Measurements from ENCODE around the gene STARD13.

The STARD13 gene

DNA sequence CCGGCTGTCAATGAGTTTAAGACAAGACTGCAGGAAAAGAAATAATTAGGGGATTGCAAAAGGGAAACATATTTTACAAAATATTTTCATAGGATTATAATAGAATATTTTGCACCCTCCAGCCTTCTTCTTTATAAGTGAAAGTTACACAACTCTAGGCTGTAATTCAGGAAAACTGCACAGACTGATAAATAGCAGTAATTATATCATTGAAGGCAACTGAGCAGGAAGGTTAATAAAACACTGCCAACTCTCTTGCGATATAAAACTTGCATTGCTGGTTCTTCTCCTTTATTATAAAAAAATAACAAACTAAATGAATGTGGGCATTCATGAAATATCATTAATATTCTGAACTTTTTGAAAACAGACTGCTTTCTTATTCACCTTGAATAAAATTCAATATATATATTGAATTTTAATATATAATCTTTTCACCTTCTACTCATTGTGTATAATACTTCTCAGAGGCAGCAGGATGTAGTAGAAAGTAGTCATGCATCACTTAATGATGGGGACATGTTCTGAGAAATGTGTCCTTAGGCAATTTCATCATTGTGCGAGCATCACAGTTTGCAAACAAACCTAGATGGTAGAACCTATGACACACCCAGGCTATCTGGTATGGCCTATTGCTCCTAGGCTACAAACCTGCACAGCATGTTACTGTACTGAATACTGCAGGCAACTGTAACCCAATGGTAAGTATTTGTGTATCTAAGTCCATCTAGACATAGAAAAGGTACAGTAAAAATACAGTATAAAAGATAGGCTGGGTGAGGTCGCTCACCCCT lies 24.9 kb upstream of the STARD13 start:
- DNase-seq (ENCODE audit: low read depth) = no peak

DNA sequence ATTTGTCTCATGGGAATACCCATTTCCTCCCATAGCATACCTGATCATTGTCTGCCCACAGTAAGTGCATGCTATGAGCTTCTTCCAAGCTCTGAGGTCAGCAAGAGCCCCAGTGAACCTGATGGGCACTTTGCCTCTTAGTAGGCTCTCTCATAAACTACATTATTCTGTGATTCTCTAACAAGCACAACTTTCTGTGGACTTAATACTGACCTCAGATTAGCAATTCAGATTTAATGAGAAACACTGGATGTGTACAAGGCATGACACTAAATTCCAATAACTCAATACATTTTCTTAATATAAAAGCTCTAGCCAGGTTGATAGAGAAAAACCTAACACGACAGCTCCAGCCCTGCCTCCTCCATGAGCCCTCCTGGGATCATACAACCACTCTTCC lies 23.3 kb upstream of the STARD13 start:
- no peak for DNase-seq (ENCODE audit: low read depth)

DNA sequence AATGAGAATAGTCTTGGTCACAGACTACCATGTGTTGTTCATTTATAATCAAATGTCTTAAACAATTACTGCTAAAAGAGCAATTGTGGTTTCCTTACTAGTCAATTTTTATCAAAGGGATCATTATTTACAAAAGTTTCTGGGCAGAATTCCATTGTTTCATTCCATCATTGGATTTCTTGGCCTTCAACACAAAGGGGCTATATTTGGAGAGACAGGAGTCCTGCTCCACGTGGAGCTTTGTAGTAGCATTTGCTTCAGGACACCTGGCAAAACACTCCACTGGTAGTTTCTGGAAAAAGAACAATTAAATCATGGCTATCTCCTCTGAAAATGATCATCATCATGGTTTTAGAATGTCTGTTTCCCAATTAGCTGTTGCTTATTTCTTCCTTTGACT lies 22.3 kb upstream of the STARD13 start:
- peak; percentile 21 for DNase-seq (ENCODE audit: low read depth)

GRCh38 chr13:33303855-33304597 lies 18.5 kb upstream of the STARD13 start:
- peak; percentile 35 for DNase-seq (ENCODE audit: low read depth)

DNA sequence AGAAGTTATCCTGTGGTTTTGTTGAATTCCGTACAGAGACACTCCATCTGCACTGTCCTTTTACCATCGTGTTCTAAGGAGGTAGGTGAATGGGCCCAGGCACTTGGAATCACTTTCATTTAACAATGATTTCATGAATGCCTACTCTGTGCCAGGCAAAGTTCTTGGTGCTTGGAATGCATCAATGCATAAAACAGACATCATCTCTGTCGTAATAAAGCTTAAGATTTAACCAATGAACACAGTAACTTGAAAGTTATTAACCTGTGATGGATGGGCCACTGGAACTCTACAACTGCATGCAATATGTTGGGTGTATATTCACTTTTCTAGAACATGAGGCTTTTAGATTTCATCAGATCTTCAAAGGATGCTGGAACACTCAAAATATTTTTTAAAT lies 14.1 kb upstream of the STARD13 start:
- no peak for DNase-seq (ENCODE audit: low read depth)

DNA sequence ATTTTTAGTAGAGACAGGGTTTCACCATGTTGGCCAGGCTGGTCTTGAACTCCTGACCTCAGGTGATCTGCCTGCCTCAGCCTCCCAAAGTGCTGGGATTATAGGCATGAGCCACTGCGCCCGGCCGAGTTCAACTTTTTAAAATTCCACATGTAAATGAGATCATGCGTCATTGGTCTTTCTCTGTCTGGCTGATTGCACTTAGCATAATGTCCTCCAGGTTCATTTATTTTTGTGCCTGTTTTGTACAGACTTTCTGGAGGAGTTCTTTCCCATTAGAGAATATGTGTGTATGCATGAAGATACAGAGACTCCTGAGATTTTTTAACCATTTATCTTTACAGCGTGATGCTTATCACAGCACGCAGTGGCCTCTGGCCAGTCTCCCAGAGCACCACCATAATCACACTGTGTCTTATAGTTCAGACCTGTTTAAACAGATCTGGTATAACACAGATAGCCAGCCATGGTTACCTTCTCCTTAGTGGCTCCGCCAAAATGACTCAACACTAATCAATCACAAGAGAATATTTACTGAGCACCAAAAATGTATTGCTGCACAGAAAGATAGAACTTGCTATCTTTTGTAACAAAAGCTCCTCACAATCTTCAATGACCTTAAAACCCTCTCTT lies 11.4 kb upstream of the STARD13 start:
- no peak for DNase-seq (ENCODE audit: low read depth)

DNA sequence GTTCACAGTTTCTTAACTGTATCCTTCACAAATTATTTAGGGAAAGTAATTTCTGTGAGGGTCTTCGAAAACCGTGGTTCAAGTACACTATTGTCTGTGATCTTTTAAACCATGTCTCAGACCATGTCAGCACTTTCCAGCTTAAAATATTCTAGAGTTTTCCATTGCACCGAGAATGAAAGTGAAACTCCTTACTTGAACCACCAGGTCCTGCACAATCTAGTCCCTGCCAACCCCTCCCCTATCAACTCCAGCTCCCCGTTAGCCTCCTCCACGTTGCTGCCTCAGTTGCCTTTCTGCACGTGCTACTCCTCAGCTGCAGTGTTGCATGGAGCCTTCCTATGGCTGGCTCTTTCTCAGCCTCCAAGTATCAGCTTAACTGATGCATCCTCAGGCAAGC lies 7.2 kb upstream of the STARD13 start:
- no peak for DNase-seq (ENCODE audit: low read depth)

DNA sequence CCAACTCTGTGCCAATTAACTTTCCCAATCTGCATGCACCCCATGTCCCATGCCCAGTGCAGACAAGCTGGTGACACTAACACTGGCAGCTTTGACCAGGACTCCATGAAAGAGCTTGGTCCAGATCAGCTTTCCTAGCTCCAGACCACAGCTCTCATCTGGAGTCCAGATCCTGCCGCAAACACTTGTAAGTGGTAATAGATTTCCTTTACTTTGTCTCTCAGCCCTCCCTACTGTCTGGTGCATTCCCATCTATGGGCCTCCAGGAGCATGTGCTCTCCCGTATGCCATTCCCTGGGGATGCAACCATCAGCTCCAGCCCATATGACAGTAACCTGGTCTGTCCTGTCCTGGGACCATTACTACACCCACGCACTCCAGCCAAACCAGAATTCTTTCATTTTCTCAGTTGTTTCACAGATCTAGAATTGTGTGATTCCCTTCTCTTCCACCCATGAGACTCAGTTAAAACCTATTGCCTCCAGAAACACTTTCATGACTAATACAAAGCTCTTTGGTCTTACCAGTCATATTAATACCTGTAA lies 4.9 kb upstream of the STARD13 start:
- DNase-seq (ENCODE audit: low read depth) = no peak

- peak; percentile 59 for DNase-seq (ENCODE audit: low read depth)
Measured at GRCh38 chr13:33289966-33290365, 4.4 kb upstream of the STARD13 start.

- DNase-seq (ENCODE audit: low read depth) = no peak
Measured at GRCh38 chr13:33287142-33287882, 1.8 kb upstream of the STARD13 start.

DNA sequence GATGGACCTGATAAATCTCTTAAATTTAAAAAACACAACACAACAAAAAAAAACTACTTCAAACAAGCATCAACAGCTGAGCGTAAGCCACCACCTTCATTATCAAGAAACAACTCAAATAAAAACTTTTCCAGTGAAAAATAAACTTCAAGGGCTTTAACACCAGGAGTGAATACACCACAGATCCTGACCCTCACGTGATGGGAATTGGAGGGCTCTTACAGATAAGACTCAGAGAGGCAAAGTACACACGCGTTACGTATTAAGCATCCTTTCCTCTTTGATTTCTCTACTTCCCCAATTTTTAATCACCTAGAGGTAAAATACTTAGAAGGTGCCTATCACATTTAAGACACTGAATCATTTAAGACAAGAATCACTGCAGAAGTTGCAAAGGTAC lies 573 bp upstream of the STARD13 start:
- DNase-seq (ENCODE audit: low read depth) = no peak

GRCh38 chr13:33284916-33285315 lies 639 bp downstream of the STARD13 start:
- peak; percentile 15 for DNase-seq (ENCODE audit: low read depth)

GRCh38 chr13:33284031-33284430 lies 1.5 kb downstream of the STARD13 start:
- DNase-seq (ENCODE audit: low read depth) = peak; percentile 50

DNA sequence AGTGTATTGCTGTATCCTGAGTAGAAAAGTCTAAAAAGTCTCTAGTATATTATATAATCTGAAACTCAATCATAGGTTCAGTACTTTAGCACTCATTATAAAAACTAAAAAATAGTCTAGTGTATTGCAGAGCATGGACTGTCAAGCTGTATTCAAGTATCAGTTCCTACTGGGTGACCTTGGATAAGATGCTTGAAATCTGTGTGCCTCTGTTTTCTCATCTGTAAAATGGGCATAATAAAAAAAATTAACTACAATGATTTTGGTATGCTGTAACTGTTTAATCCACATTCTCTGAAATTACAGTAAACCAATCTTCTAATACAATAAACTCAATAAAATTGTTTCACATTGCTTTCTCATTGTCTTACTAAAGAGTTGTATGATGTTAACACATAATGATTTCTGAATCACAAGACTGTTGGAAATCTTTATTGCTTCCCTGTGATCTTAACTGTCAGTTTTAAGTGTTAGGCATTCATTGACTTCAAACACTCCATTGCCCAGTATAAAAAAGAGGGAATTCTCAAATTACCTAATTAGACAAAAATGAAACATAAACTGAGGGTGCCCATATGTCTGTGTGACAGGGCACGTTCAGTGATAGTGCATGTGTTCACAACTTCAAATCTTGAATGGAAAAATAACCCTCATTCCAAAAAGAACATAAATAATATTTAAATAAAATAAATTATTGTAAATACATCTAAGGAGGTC lies 2.2 kb downstream of the STARD13 start:
- DNase-seq (ENCODE audit: low read depth) = no peak

DNA sequence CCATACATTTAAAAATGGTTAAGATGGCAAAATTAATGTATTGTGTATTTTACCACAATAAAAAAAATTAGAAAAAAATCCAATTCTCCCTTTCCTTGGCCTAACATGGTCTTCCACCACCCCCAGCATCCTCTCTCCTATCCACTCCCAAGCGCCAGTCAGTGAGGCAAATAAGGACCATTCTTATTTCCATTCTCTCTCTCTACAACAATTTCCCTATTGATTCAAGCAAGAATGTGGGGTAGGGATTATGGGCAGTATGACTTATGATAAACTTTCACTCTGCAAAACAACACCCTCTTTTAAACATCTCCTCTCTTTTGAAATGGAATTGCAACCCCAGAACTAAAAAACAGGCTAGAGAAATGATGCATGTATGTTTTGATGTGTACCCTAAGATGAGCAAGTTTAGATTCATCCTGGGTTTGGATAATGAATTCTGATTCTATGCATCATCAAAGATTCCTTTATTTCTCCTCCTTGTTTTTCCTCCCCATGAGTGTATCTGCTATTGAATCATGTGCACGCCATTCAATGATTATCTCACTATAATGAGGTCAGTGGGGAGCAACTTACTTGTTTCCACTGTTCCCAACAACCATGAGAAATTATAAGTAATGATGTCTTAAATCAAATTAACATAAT lies 3.5 kb downstream of the STARD13 start:
- peak; percentile 35 for DNase-seq (ENCODE audit: low read depth)

GRCh38 chr13:33280923-33281322 lies 4.6 kb downstream of the STARD13 start:
- peak; percentile 24 for DNase-seq (ENCODE audit: low read depth)

- DNase-seq (ENCODE audit: low read depth) = no peak
Measured at GRCh38 chr13:33280279-33280905, 5.2 kb downstream of the STARD13 start.

- DNase-seq (ENCODE audit: low read depth) = peak; percentile 88
Measured at GRCh38 chr13:33279414-33280278, 5.9 kb downstream of the STARD13 start.

GRCh38 chr13:33278913-33279312 lies 6.6 kb downstream of the STARD13 start:
- peak; percentile 29 for DNase-seq (ENCODE audit: low read depth)

All from fibroblast of gingiva (primary cell).